IPS DF 6.9 (cell line): ENCODE measurements around the gene CCDC33.

Experiments
- DNase-seq: peaks from one replicate; pipeline ENCODE4 v3.0.0-alpha.2; 2013; ENCODE audit warnings: low read depth, low spot score
- H3K27ac ChIP-seq: one replicate; pipeline ENCODE4 v1.5.1; 2013; ENCODE audit warnings: low read length, control low read depth
- H3K27me3 ChIP-seq: 2 replicates; pipeline ENCODE4 v1.6.1; 2013; ENCODE audit warnings: mild to moderate bottlenecking, low read length; ENCODE audit not compliant: control insufficient read depth, insufficient read depth
- H3K36me3 ChIP-seq: 2 replicates; pipeline ENCODE4 v1.6.1; 2013; ENCODE audit warnings: low read length; ENCODE audit not compliant: control insufficient read depth, insufficient read depth
- H3K4me1 ChIP-seq: 2 replicates; pipeline ENCODE4 v1.6.1; 2013; ENCODE audit warnings: low read length; ENCODE audit not compliant: control insufficient read depth, insufficient read depth
- H3K4me3 ChIP-seq: 2 replicates; pipeline ENCODE4 v1.5.1; 2013; ENCODE audit warnings: mild to moderate bottlenecking, low read length
- H3K9me3 ChIP-seq: 2 replicates; pipeline ENCODE4 v1.6.1; 2013; ENCODE audit warnings: low read length, inconsistent platforms; ENCODE audit not compliant: control insufficient read depth, insufficient read depth
- WGBS: extraction: QIAGEN DNeasy Blood & Tissue Kit; methylation state at CpG from one replicate; pipeline ENCODE4 v1.1.7; 2013; ENCODE audit warnings: mixed read lengths, missing lambda C conversion rate; ENCODE audit not compliant: insufficient read length, insufficient coverage; 5-methylcytosine and 5-hydroxymethylcytosine counted together

The CCDC33 gene

GRCh38 chr15:74334127-74334526, 98.0 kb downstream of the CCDC33 start:
- no peak overlapping the region for H3K27ac ChIP-seq
- no peaks in the 10 kb centered on the region; the same call in 1 of the 2 replicates for H3K4me1 ChIP-seq
- no peaks in the 10 kb centered on the region for H3K36me3 ChIP-seq
- no peaks in the 10 kb centered on the region for H3K27me3 ChIP-seq
- H3K9me3 ChIP-seq, result no peaks in the 10 kb centered on the region
- no CpG with 5 or more reads among the region's 1 CpG for WGBS
- H3K4me3 ChIP-seq, result no peak overlapping the region
- DNase-seq, result no peak

DNA sequence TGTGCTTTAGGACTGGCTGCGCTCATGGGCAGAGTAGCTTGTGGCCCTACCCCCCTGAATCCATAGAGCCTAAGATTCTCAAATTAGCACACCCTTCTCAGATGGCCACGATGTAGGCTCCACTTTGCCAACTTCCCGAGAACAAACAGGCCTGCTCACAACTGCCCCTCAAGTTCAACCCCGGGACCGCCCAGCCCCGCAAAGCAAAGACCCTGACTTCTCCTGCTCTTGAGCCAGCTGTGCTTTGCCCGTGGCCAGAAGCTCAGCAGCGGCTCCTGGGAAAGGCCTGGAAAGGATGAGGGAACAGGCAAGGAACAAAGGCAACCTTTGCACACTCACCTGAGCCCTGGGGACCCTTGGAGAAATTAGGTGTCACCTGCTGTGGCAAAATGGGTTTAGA, 99.3 kb downstream of the CCDC33 start:
- Histone ChIP-seq H3K9me3 (no peaks in the 10 kb centered on the region), H3K27me3 (no peaks in the 10 kb centered on the region), H3K27ac (no peak overlapping the region), H3K4me3 (no peak overlapping the region), H3K36me3 (no peaks in the 10 kb centered on the region), H3K4me1 (no peaks in the 10 kb centered on the region; the same call in 1 of the 2 replicates)
- no CpG with 5 or more reads among the region's 8 CpGs for WGBS
- DNase-seq, result no peak

DNA sequence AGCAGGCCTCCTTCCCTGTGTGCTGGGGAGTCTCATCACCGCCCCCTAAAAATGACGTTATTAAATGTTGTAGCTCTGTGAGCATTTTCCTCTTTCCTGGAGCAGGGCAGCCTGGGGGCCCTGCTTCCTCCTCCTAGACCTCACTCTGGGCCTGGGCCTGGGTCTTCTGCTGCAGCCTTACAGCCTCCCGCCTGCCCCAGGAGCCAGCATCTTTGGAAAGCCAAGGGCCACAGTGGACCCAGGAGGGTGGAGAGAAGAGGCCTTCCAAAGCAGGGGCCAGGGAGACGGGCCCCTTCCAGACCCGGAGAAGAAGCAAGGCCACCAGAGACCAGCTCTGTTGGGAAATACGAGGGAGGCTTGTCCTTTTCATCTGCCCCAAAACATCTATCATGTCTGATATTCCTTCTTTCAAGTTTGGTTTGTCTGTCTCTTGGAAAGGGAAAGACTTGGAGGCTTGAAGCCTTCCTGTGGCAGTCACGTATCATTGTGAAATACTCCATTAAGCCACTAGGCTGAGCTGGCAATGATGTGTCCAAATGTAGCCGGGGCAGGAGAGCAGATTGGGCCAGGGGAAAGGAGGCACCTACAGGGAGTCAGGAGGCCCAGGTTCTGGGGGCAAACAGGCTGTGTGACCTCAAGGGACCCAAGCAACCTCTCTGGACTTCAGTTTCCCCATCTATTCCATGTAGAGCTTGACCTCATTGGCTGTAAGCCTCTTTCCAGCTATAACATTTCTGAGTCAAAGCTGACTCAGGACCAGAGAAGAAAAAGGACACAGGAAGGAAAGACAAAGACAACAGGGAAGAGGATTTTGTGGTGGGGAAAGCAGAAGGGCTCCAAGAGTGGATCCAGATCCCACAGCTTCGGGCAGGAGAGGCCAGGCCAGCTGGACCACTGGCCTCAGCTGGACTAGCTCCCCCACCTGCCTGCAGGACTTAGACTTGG, 100.2 kb downstream of the CCDC33 start:
- H3K36me3 ChIP-seq, result no peaks in the 10 kb centered on the region
- WGBS, result no CpG with 5 or more reads among the region's 9 CpGs
- H3K4me1 ChIP-seq, result no peaks in the 10 kb centered on the region; the same call in 1 of the 2 replicates
- DNase-seq, result no peak
- H3K27ac ChIP-seq, result no peak overlapping the region
- no peak overlapping the region for H3K4me3 ChIP-seq
- H3K27me3 ChIP-seq, result no peaks in the 10 kb centered on the region
- no peaks in the 10 kb centered on the region for H3K9me3 ChIP-seq

GRCh38 chr15:74337146-74337545, 101.0 kb downstream of the CCDC33 start:
- Histone ChIP-seq H3K9me3 (no peaks in the 10 kb centered on the region), H3K4me1 (no peaks in the 10 kb centered on the region; the same call in 1 of the 2 replicates), H3K27me3 (no peaks in the 10 kb centered on the region), H3K4me3 (no peak overlapping the region), H3K36me3 (no peaks in the 10 kb centered on the region), H3K27ac (no peak overlapping the region)
- no peak for DNase-seq
- no CpG with 5 or more reads among the region's 5 CpGs for WGBS

- no peak overlapping the region for H3K4me3 ChIP-seq
- H3K27me3 ChIP-seq, result no peaks in the 10 kb centered on the region
- H3K4me1 ChIP-seq, result no peaks in the 10 kb centered on the region; the same call in 1 of the 2 replicates
- DNase-seq, result no peak
- H3K27ac ChIP-seq, result no peak overlapping the region
- no peaks in the 10 kb centered on the region for H3K9me3 ChIP-seq
- H3K36me3 ChIP-seq, result no peaks in the 10 kb centered on the region
- WGBS, result no CpG with 5 or more reads among the region's 4 CpGs
These were observed 101.6 kb downstream of the CCDC33 start for GRCh38 chr15:74337607-74338211.

DNA sequence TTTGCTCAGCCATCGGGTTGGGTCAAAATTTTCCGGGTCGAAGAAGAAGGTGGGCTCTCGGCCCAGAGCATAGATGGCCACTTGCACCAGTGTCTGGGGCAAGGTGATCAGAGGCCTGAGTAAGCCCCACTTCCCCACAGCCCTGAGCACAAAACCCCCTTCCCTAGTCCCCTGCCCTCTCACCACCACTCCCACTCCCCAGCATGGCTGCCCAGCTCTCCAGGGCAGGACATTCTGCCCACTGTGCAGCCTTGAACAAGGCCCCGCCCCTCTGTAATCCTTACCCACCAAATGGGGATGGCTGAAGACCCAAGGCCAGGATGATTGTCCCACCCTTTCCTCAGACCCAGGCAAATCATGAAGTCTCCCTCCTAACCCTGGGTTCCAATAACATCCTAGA, 102.5 kb downstream of the CCDC33 start:
- no peak overlapping the region for H3K27ac ChIP-seq
- H3K4me3 ChIP-seq, result no peak overlapping the region
- no peaks in the 10 kb centered on the region for H3K36me3 ChIP-seq
- no CpG with 5 or more reads among the region's 5 CpGs for WGBS
- DNase-seq, result no peak
- no peaks in the 10 kb centered on the region for H3K27me3 ChIP-seq
- no peaks in the 10 kb centered on the region for H3K9me3 ChIP-seq
- H3K4me1 ChIP-seq, result no peaks in the 10 kb centered on the region; the same call in 1 of the 2 replicates

- H3K27ac ChIP-seq, result no peak overlapping the region
These were observed 103.2 kb downstream of the CCDC33 start for GRCh38 chr15:74339371-74339770.

DNA sequence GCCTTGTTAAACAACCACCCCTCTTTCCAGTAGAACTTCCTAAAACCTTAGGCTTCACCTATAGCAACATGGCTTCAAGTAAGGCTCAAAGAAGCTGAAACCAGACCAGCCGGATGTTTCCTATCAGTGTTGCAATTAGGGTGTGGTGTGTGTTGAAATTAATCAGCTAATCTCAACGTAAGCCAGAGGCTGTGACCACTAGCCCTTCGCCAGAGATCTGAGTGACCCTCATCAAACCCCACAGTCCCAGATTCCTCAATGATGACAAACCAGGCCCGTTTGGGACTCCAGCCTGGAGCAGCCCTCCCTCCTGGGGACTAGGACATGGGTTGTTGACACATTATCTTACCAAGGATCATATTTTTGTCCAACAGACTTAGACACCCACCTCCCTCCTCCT, 104.0 kb downstream of the CCDC33 start:
- DNase-seq, result no peak
- Histone ChIP-seq H3K4me3 (no peak overlapping the region), H3K27ac (no peak overlapping the region), H3K4me1 (no peaks in the 10 kb centered on the region; the same call in 1 of the 2 replicates), H3K36me3 (no peaks in the 10 kb centered on the region), H3K27me3 (no peaks in the 10 kb centered on the region), H3K9me3 (no peaks in the 10 kb centered on the region)
- WGBS, result no CpG with 5 or more reads among the region's 4 CpGs

More at GRCh38 chr15:74339371-74339770, 103.2 kb downstream of the CCDC33 start:
- no peak for DNase-seq
- Histone ChIP-seq H3K4me3 (no peak overlapping the region), H3K27me3 (no peaks in the 10 kb centered on the region), H3K4me1 (no peaks in the 10 kb centered on the region; the same call in 1 of the 2 replicates), H3K9me3 (no peaks in the 10 kb centered on the region), H3K36me3 (no peaks in the 10 kb centered on the region)
- WGBS, result no CpG with 5 or more reads among the region's 9 CpGs

DNA sequence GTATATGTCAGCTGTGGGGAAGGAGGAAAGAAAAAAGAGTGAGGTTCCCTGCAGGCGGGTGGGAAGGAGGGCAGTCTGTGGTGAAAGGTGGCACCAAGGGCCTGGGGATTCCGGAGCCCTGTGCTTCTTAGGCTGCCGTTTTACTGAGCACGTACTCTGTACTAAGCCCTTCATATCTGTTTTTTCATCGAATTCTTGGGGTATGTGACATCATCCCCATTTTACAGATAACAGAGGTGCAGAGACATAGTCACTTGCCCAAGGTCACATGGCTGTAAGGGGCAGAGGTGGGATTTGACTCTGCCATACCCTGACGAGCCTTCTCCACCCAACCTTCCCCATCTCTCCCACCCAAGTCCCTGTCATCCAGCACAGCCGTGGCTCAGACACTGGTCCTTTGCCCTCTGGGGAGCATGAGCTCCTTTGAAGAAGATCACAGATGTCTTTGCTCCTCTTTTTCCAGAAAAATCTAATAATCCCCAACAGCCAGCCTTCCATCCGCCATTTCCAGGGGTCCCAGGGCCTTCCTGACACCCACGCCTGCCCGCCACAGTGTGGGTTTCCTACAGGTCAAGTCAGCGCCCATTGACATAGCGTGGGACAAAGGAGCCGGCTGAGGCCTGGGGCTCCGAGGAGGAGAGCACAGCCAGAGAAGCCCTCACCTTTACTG, 107.1 kb downstream of the CCDC33 start:
- H3K27me3 ChIP-seq, result no peaks in the 10 kb centered on the region
- no peak for DNase-seq
- H3K27ac ChIP-seq, result no peak overlapping the region
- no peaks in the 10 kb centered on the region for H3K9me3 ChIP-seq
- no CpG with 5 or more reads among the region's 14 CpGs for WGBS
- no peak overlapping the region for H3K4me3 ChIP-seq
- H3K36me3 ChIP-seq, result no peaks in the 10 kb centered on the region
- H3K4me1 ChIP-seq, result no peaks in the 10 kb centered on the region

- H3K4me3 ChIP-seq, result no peak overlapping the region
- no peaks in the 10 kb centered on the region for H3K27me3 ChIP-seq
- no peaks in the 10 kb centered on the region for H3K36me3 ChIP-seq
- H3K4me1 ChIP-seq, result no peaks in the 10 kb centered on the region
- WGBS, result no CpG with 5 or more reads among the region's 8 CpGs
- DNase-seq, result no peak
- H3K27ac ChIP-seq, result no peak overlapping the region
- H3K9me3 ChIP-seq, result no peaks in the 10 kb centered on the region
These were observed 107.6 kb downstream of the CCDC33 start for GRCh38 chr15:74343797-74344127.
